GM12865 (cell line): ENCODE data around the gene HOXC4.
"Not testable (repeated sequence)": the region's sequence is repeated elsewhere in the genome, so short reads cannot be mapped to it uniquely, and the experiment has no call there.

Experiments
- DNase-seq: peaks from one replicate; pipeline ENCODE4 v3.0.0; 2010; ENCODE audit warnings: low read depth
- H3K4me3 ChIP-seq: 2 replicates; pipeline ENCODE4 v1.5.1; 2011; ENCODE audit warnings: mild to moderate bottlenecking, low read depth, low read length, control low read depth
- TF ChIP-seq, protein P1 (sequence below): IDR thresholded peaks from 2 replicates; pipeline ENCODE4 v1.5.1; 2011; ENCODE audit warnings: low read length, control low read depth, low read depth, inconsistent platforms; ENCODE audit not compliant: insufficient read depth; ENCODE audit errors: missing control alignments

HOXC4 gene

DNA sequence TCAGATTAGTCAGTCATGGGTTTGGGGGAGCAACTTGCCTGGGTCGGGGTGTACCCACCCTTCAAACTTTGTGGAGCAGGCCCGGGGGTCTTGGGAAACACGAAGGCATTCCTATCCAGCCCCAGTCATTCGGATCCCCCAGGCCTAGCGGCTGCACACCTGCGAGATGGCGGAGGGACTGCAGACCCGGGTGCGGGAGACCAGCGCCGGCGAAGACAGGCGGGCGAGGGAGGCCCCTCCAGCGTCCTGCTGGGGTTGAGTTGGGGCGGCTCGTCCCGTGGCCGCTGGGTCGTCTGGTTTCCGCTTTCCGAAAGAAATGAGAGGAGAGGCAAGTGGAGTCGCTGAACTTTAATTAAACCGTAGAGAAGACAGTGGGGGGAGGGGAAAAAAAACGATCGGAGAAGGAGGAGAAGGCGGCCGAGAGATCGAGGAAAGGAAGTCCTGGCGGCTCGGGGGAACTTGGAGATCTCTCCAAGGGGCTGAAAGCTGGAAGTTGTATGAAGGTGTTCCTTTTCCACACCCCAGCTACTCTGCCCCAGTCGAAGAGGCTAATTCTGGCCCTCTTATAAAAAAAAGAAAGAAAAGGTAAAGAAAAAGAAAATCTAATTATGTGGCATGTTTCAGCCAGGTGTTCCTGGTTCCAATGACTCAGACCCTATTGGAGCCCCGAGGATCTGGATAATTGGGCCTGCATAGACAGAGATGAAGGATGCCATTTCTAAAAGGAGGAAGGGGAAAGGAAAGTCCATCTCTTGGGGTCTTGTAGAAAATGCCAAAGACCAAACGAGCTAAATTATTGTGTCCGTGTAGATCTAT is 28.2 kb downstream of the HOXC4 start:
- H3K4me3 ChIP-seq, DNase-seq: not testable (repeated sequence)

DNA sequence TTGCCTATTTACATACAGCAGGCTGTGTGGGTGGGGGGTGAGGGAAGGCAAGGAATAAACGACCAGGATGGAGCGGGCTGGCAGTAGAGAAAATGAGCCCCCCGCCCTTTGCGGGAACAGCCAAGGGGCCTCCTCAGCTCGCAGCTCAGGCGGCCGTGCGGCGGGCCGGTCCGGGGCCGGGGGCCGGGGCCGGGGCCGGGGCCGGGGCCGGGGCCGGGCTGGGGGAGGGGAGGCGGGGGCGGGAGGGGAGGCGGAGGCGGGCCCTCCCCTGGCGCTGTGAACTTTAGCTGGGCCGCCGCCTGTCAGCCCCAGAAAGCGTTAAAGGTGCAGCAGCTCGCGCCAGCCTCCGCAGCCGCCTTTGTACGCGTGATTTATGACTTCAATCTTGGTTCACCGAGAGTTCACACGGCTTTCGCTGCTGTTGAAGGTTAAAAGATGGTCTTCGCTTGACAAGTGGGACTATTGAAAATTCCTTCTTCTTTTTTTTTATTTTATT is 28.8 kb downstream of the HOXC4 start:
- H3K4me3 ChIP-seq = no peak overlapping the region
- DNase-seq = no peak
- TF ChIP-seq, protein P1, sequence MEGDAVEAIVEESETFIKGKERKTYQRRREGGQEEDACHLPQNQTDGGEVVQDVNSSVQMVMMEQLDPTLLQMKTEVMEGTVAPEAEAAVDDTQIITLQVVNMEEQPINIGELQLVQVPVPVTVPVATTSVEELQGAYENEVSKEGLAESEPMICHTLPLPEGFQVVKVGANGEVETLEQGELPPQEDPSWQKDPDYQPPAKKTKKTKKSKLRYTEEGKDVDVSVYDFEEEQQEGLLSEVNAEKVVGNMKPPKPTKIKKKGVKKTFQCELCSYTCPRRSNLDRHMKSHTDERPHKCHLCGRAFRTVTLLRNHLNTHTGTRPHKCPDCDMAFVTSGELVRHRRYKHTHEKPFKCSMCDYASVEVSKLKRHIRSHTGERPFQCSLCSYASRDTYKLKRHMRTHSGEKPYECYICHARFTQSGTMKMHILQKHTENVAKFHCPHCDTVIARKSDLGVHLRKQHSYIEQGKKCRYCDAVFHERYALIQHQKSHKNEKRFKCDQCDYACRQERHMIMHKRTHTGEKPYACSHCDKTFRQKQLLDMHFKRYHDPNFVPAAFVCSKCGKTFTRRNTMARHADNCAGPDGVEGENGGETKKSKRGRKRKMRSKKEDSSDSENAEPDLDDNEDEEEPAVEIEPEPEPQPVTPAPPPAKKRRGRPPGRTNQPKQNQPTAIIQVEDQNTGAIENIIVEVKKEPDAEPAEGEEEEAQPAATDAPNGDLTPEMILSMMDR = no peak

DNA sequence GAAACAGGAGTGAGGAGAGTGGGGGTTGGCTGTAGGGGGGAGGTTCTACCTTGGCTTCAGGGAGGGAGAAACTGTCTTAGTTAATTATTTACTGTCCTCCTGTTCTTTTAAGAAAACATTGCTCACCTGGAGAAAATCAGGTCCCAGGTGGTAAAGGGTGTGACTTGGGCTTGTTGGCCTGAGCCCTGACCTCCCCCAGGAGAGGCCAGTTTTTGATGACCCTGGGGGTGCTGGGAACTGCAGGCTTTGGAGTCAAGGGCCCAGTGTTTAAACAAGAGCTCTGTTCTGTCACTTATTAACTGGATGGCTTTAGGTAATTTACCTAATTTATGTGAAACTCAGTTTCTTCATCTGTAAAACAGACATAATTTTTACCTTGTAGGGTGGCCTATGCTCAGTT is 34.4 kb downstream of the HOXC4 start:
- not testable (repeated sequence) for DNase-seq, H3K4me3 ChIP-seq

DNA sequence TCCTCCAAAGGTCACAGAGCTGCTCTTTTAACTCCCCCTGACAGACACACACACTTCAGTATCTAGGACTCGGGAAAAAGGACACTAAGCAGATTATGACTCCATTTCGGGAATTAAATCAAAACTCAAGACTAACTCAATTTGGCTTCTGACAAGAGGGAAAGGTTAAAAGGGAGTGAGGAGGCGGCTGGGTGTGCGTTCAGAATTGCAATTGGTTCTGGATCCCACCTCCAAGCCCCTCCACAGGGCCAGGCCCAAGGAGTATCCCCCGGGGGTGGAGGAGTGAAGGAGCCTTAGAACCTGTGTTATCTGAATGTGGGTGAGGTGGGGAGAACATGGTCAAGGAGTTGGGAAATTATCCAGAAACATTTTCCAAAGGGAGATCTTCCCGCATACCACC is 35.8 kb downstream of the HOXC4 start:
- not testable (repeated sequence) for DNase-seq

DNA sequence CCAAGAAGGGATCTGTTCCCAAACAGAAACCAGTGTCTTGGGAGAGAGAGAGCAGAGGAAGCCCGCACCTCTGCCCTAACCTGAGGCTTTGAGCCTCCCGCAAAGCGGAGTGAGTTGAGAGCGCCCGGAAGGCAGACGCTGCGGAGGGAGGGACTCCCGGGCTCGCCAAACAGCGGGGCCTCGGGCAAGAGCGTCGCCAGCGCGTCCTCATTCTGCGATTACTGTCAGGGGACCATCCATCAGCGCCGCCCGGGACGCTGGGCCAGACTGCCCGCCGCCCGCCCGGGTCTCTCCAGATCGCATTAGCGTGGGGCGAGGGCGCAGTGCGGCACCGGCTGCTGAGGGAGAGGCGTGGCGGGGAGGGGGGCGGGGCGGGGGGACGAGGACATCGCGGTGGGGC is 36.7 kb downstream of the HOXC4 start:
- not testable (repeated sequence) for H3K4me3 ChIP-seq

More for the DNA sequence above, 35.8 kb downstream of the HOXC4 start:
- H3K4me3 ChIP-seq = not testable (repeated sequence)

DNA sequence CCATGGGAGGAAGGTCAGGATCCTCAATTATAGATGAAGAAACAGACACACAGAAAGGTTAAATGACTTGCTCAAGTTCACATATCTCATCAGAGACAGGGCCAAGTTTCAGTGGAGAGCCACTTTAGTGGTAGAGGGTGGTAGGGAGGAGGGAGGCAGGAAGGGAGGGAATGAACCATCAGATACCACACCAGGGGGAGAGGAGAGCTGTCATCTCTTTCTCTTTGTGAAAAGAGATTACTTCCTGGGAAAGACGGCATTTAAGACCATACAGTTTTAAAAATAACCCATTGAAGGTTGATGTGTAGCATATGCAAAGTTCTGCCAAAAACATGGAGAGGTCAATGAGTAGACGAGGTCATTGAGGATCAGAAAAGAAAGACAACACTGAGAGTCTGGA is 39.3 kb downstream of the HOXC4 start:
- not testable (repeated sequence) for H3K4me3 ChIP-seq, DNase-seq

More for the DNA sequence above, 36.7 kb downstream of the HOXC4 start:
- DNase-seq = not testable (repeated sequence)

DNA sequence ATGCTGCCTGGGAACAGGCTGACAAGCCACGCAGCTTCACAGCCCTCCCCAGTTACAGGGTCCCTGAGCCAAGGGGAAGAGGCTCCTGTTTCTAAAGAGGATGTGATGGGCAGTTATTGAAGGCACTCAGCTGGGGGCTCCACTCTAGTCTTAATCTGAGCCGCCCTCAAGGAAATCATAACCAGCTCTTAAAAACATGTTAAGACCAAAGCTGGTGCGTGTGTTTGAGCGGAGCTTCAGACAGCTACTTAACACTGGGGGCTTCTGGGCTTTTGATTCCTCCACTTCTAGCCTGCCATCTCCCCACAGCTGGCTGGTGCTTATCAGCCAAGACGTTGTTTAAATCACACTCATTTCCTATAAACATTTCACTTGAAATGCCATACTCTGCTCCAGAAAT is 42.3 kb downstream of the HOXC4 start:
- not testable (repeated sequence) for DNase-seq, H3K4me3 ChIP-seq

DNA sequence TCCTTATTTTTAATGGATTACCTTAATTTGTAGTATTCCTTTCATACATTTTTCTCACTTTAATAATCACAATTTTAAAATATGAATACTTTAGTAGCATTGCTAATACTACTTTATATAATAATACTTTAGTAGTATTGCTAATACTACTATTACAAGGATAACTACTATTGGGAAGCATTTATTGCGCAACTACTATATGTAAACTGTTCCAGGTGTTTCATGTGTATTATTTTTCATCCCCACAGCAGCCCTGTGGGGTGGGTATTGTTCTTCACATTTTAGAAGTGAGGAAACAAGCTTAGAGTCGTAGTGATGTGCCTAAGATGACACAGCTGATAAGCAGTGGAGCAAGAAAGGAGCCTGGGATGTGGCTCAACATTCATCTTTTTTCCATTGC is 45.0 kb downstream of the HOXC4 start:
- not testable (repeated sequence) for DNase-seq

DNA sequence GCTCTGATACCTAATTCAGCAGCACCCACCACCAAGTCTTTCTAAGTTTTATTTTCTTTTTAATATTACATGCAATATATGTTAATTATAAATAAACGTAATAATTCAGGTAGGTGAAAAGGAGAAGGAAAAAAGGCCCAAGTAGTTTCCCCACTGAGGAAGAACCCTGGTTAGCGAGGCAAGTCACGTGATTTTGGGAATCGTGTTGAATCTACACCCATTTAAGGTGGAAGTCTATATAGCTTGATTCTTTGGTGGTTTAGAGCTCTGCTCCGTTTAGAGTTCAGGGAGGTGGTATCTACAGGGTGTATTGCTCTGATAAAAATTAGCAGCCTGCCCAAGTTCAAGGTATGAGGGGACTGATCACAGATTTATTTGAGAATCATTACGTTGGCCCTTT is 47.0 kb downstream of the HOXC4 start:
- not testable (repeated sequence) for DNase-seq, H3K4me3 ChIP-seq

More for the DNA sequence above, 45.0 kb downstream of the HOXC4 start:
- H3K4me3 ChIP-seq = not testable (repeated sequence)

DNA sequence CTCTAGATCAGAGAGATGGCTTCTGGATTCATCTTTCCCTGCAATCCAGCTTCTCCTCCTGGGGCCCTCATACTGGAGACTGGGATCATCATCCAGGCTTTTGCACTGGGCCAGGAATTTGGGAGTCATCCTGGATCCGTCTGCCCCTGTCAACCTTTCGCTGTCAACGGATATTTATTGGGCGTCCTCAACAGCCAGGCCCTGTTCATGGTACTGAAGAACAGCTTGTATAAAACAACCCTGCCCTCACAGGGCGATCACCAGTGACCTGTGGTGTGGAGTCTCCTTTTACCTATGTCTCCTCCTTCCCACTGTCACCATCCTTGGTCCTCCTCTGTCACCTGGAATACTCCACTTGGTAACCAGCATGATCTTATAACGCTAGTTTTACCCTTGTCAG is 48.6 kb downstream of the HOXC4 start:
- not testable (repeated sequence) for H3K4me3 ChIP-seq, DNase-seq

DNA sequence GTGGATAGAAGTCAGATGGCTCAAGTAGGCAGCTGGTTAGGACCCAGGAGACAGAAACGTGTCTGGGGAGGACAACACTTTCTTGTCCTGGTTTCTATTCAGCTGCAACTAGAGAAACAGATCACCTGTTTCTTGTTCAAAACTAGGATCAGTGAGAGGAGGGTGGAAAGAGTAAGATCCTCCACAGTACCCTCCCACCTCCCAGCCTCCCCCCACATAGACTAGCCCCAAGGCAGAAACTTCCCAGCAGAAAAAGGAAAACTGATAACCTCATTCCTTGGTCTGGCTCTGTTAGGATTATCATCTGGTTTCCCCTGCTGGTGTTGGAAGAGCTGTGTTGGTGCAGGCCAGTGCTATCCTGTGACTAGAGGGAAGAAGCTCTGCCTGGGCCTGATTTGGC is 50.2 kb downstream of the HOXC4 start:
- not testable (repeated sequence) for DNase-seq, H3K4me3 ChIP-seq
